ENCODE results near the gene YBX1. TPM values are rescaled to one million over a fixed set of nuclear protein-coding genes. Genes with fewer than 3 reads are reported as not detected.

The YBX1 gene
- total and polyA plus RNA-seq, 2 of the 13 experiments (the other 11 are each of a cell fraction or from before 2014, with no cell fraction given) = 339 to 628 TPM

GRCh38 chr1:42681741-42682483, at the start of gene YBX1 (continued):
- TF ChIP-seq HDAC1 (CRISPR knock-in tag; IDR thresholded peaks at IDR 0.05) (peak; percentile 78; the same call in 1 of the 2 replicates), TGIF2 (CRISPR knock-in tag; IDR thresholded peaks at IDR 0.05) (peak; percentile 83; the same call in 1 of the 2 replicates), MZF1 (CRISPR knock-in tag; IDR thresholded peaks at IDR 0.05; ENCODE audit: borderline replicate concordance) (no peak), ZSCAN22 (CRISPR knock-in tag; IDR thresholded peaks at IDR 0.05) (0 out of 2 replicates have a peak, but pooled peaks have one; percentile 44), MAFK (conservative IDR thresholded peaks at IDR 0.05 in 1 of 2, IDR thresholded peaks at IDR 0.05 in 1 of 2; ENCODE audit: low read length in 2 of 2) (no peak), GABPA (IDR thresholded peaks at IDR 0.05; ENCODE audit: low read depth, low read length) (peak; percentile 62), GABPA (CRISPR knock-in tag; IDR thresholded peaks at IDR 0.05; ENCODE audit: low read depth) (peak; percentile 92), MYC (CRISPR knock-in tag; IDR thresholded peaks at IDR 0.05; ENCODE audit: borderline replicate concordance) (peak; percentile 95), IKZF4 (CRISPR knock-in tag; IDR thresholded peaks at IDR 0.05; ENCODE audit: borderline replicate concordance, low read depth, not compliant biosample characterization) (no peak), PHF20 (CRISPR knock-in tag; IDR thresholded peaks at IDR 0.05) (peak; percentile 67), ZNF260 (CRISPR knock-in tag; IDR thresholded peaks at IDR 0.05; ENCODE audit: borderline replicate concordance, low read depth) (no peak), DZIP1 (CRISPR knock-in tag; IDR thresholded peaks at IDR 0.05) (no peak), ZBTB25 (CRISPR knock-in tag; IDR thresholded peaks at IDR 0.05) (peak; percentile 22; the same call in 1 of the 2 replicates), HES4 (CRISPR knock-in tag; IDR thresholded peaks at IDR 0.05; ENCODE audit: borderline replicate concordance) (no peak), PCBP1 (IDR thresholded peaks at IDR 0.05; ENCODE audit: borderline replicate concordance, low read depth, low read length) (no peak), ZNF557 (CRISPR knock-in tag; IDR thresholded peaks at IDR 0.05) (0 out of 2 replicates have a peak, but pooled peaks have one; percentile 26), PBX2 (CRISPR knock-in tag; IDR thresholded peaks at IDR 0.05) (peak; percentile 94), ZNF468 (CRISPR knock-in tag; IDR thresholded peaks at IDR 0.05) (no peak), REST (IDR thresholded peaks at IDR 0.05; ENCODE audit: borderline replicate concordance in 1 of 2, low read depth in 1 of 2, low read length in 2 of 2) (peak in 1 of 2 experiments; percentile 60; a peak in 2 of 4 replicates), SNRNP70 (IDR thresholded peaks at IDR 0.05; ENCODE audit: low read depth, low read length) (no peak), NFE2L2 (IDR thresholded peaks at IDR 0.05; ENCODE audit: low read length) (no peak)

Data from HepG2 (cell line).